GM12891 (cell line): ENCODE measurements around the gene FIZ1.

Experiments used
- DNase-seq: peaks from one replicate; pipeline ENCODE4 v3.0.0; 2011; ENCODE audit warnings: low spot score; ENCODE audit not compliant: insufficient read length
- FAIRE-seq: peaks from 2 replicates; lab custom pipeline; 2011; peaks lifted over from hg19 to GRCh38; lab: Jason Lieb, UNC
- PAX5 ChIP-seq: IDR thresholded peaks from 2 replicates; pipeline ENCODE4 v1.6.1; 2011; ENCODE audit warnings: low read length, moderate library complexity, mild to moderate bottlenecking; ENCODE audit not compliant: insufficient read depth, severe bottlenecking
- POLR2A ChIP-seq: IDR thresholded peaks from 2 replicates; pipeline ENCODE4 v1.6.1; 2011; ENCODE audit warnings: low read depth, low read length, control low read depth
- POLR2AphosphoS5 ChIP-seq: IDR thresholded peaks from 2 replicates; pipeline ENCODE4 v1.6.1; 2011; ENCODE audit warnings: low read depth, low read length, control low read depth
- POU2F2 ChIP-seq: IDR thresholded peaks from 2 replicates; pipeline ENCODE4 v1.6.1; 2011; ENCODE audit warnings: low read depth, mild to moderate bottlenecking, control low read depth, low read length, moderate library complexity
- SPI1 ChIP-seq: IDR thresholded peaks from 2 replicates; pipeline ENCODE4 v1.6.1; 2011; ENCODE audit warnings: low read depth, low read length, control low read depth
- TAF1 ChIP-seq: IDR thresholded peaks from 2 replicates; pipeline ENCODE4 v1.6.1; 2011; ENCODE audit warnings: low read depth, low read length, control low read depth

FIZ1 gene

DNA sequence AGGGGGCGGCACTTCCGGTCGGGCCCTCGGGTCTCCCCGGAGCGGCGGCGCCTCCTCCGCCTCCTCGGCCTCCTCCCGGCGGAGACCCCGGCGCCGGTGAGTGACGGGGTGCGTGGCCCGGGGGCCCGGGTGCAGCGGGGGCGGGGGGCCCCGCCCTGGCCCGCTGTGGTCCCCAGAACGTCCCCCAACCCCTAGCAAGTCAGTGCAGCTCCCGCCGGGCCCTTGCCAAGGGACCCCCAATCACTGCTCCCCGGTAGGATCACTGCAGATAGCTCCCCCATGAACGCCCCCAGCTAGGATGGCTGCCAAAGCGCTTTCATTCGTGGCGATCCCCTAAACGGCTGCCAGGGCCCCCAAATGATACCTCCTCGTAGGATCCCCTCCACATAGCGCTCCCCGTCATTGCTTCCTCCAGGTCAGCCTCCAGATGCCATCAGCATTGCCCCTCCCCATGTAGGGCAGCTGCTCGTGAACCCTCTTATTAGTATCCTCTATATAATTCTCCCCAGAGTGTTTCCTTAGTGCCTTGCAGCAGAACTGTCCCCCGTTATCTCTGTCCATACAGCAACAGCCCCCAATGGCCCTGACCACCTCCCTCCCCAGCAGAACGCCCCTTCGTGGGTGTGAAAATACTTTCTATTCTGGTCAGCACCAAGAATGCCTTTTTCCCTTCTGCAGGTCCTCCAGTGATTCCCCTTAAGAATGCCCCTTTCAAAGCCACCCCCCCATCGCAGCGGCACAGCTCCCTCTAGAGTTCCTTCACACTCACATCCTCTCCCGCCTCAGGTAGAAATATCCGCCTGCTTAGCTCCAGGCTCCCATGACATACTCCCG lies 6.5 kb upstream of the FIZ1 start, which contains the start of gene ZNF865:
Gene ZNF865, plus strand, starts transcription at position 11 of the 834 bp plus-strand sequence. CDS start 7,972 bp downstream, outside the sequence.
- no peak; the same call in 1 of the 2 replicates for TF ChIP-seq POLR2A
- TF ChIP-seq TAF1, result peak; percentile 3; the same call in 1 of the 2 replicates
- peak; percentile 88 for FAIRE-seq
- no peak for DNase-seq

DNA sequence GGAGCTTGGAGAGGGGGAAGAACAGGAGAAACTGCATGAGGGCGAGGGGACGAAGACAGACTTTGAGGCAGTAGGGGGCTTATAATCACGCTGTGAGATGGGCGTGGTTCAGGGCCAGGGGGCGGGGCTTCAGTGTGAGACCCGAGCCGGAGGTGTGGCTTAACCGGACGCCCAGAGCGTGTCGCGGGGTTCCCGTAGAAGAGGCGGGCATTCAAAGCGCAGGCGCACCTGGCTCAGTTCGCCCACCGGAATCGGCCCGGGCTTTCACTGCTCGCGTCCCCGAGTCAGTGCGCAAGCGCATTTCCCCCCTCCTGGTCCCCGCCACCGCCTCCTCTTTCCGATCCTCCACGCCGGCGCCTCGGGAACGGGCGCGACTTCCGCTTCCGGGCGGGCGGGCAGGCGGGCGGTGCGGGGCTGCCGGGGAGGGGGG lies 5.9 kb upstream of the FIZ1 start:
- FAIRE-seq, result peak; percentile 91
- no peak for TF ChIP-seq TAF1
- no peak for TF ChIP-seq POU2F2
- TF ChIP-seq POLR2AphosphoS5, result no peak
- no peak for TF ChIP-seq PAX5
- no peak for TF ChIP-seq SPI1
- no peak for TF ChIP-seq POLR2A
- DNase-seq, result peak; percentile 90

DNA sequence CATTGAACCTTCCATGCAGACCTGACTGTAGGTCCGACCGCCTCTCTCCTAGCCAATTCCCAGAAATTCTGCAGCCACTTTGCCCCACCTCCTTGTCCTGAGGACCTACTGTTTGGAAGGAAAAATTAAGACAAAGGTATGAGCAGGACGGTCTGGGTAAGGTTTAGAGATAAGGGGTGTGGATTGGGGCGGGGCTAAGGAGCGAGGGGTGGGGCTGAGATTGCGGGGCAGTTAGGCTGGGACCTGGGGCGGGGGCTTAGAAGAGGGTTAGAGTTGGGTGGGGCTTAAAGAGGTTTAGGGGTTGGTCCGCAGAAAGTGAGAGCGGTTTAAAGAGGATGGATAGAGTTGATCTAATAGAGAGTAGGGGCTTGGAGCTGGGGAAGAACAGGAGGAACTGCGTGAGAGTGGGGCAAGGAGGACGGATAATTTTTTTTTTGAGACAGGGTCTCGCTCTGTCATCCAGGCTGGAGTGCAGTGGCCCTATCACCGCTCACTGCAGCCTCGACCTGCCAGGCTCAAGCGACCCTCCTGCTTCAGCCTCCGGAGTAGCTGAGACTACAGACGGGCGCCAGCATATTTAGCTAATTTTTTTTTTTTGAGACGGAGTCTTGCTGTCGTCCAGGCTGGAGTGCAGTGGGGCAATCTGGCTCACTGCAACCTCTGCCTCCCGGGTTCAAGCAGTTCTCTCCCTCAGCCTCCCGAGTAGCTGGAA lies 4.4 kb upstream of the FIZ1 start:
- DNase-seq (no peak), FAIRE-seq (no peak)
- TF ChIP-seq POU2F2, result no peak
- TF ChIP-seq POLR2A, result no peak
- TF ChIP-seq PAX5, result no peak
- TF ChIP-seq SPI1, result no peak
- no peak for TF ChIP-seq POLR2AphosphoS5
- TF ChIP-seq TAF1, result no peak

DNA sequence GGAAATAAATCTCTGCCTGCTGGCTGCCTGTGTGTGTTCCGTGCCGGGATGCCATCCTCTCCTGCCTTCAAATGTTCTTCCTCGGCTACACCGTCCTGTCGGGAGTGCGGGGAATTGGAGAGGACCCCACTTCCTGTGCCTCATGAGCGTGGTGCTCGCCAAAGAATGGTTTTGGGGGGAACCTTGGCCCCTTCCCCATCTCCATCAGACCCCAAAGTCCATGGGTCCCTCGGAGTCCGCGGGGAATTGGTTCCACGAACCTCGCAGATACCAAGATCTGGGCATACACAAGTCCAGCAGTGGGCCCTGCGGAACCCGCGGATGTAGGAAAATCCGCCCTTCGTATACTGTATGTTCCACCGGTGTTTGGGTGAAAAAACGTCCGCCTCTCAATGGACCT lies 3.8 kb upstream of the FIZ1 start:
- TF ChIP-seq SPI1, result no peak
- TF ChIP-seq POLR2AphosphoS5, result no peak
- no peak for TF ChIP-seq POLR2A
- no peak for TF ChIP-seq TAF1
- TF ChIP-seq POU2F2, result no peak
- TF ChIP-seq PAX5, result no peak
- FAIRE-seq (no peak), DNase-seq (no peak)

DNA sequence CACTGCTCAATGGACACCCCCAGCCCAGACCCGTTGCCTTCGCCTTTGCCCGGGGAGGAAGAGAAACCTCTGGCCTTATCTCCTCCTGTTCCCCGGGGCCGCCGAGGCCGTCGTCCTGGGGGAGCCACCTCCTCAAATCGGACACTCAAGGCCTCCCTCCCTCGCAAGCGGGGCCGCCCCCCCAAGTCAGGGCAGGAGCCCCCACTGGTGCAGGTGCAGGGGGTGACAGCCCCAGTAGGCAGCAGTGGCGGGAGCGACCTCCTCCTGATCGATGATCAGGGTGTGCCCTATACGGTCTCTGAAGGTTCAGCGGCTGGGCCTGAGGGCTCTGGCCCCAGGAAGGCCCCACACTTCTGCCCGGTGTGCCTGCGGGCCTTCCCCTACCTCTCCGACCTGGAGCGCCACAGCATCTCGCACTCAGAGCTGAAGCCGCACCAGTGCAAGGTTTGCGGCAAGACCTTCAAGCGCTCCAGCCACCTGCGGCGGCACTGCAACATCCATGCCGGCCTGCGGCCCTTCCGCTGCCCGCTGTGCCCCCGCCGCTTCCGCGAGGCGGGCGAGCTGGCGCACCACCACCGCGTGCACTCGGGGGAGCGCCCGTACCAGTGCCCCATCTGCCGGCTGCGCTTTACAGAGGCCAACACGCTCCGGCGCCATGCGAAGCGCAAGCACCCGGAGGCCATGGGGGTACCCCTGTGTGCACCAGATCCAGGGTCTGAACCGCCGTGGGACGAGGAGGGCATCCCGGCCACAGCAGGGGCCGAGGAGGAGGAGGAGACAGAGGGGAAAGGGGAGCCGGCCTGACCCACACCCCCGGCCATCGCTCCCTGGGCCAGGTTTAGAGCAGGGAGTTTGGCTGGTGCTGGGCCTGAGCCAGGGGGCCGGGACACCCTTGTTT lies 3.0 kb upstream of the FIZ1 start:
- TF ChIP-seq PAX5 (no peak), POU2F2 (no peak), POLR2AphosphoS5 (no peak), SPI1 (no peak), POLR2A (no peak), TAF1 (no peak)
- FAIRE-seq (no peak), DNase-seq (no peak)

DNA sequence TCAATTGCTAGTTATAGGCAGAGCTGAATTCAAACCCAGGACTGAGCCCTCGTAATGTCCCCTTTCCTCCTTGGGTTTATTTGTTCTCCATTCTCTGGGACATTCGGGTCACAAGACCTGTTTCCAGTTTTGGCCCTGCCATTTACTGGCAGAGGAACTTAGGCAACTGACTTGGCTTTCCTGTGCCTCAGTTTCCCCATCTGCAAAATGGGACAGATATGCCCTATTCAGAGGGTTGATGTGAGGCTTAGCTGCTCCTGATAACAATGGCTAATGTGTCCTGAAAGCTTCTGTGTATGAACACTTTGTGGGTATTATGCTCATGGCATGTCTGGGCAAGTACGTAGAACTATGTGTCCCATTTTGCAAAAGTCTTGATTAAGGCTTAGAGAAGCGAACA lies 1.8 kb upstream of the FIZ1 start:
- FAIRE-seq (no peak), DNase-seq (no peak)
- no peak for TF ChIP-seq SPI1
- no peak for TF ChIP-seq POLR2A
- TF ChIP-seq POU2F2, result no peak
- TF ChIP-seq POLR2AphosphoS5, result no peak
- TF ChIP-seq PAX5, result no peak
- no peak for TF ChIP-seq TAF1

DNA sequence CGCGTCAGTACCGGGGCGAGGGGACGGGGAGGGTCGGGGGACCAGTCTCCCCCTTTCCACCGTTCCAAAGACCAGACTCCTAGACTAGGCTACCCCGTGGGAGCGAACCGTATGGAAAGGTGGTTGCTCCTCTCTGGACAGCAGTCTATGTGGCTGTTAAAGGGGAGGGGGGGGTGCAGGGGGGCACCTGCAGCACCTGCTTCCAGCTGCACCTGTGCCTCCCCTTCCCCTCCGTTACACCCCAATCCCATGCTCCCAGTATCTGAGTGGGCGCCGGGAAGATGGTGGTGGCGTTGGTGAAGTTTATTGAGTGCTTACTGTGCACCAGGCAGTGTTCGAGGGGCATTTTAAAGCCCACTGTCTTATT lies 1.3 kb upstream of the FIZ1 start:
- FAIRE-seq, result no peak
- DNase-seq, result no peak
- TF ChIP-seq PAX5, result no peak
- TF ChIP-seq TAF1, result no peak
- no peak for TF ChIP-seq POU2F2
- TF ChIP-seq POLR2A, result no peak
- no peak for TF ChIP-seq SPI1
- TF ChIP-seq POLR2AphosphoS5, result no peak

DNA sequence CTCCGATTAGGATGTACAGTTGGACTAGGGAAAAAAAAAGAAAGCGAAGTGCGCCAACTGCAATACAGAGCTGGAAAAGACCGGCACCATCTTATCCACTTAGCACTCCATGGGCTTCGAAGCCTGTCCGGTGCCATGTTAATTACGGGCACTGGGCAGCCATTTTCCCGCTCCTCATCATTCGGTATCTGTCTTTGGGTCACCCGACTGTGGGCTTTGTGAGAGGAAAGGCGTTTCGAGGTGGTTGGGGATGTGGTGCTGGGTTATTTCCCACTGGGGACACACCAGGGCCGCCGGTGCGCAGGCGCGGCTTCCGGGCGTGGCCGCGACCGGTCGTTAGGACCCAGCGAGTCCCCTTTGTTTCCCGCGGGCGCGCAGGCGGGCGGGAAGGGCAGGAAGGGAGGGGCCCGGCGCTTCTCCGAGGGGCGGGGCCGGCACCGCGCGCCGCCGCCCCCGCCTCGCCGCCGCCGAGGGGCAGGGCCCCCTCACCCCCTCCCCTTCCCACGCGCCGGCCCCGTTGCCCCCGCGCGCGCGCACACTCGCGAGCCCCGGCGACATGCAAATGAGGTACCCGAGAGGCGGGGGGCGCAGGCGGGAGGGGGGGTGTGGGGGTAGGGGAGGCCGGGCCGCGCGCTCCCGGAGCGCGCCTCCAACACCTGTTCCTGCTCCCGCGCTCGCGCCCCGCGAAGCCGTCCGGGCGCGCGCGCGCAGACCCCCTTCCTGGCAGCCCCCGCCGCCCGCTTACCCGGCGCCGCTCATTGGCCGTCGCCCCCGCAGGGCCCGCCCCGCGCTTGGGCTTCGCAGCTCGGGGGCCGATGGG lies 735 bp upstream of the FIZ1 start, which contains the start of gene ZNF524:
Gene ZNF524, plus strand, starts transcription at position 447 of the 820 bp plus-strand sequence. CDS start 1,825 bp downstream, outside the sequence.
- 0 out of 2 replicates have a peak, but pooled peaks have one; percentile 18 for TF ChIP-seq POLR2AphosphoS5
- TF ChIP-seq TAF1, result peak; percentile 79
- TF ChIP-seq SPI1, result no peak
- TF ChIP-seq POU2F2, result no peak
- no peak for TF ChIP-seq POLR2A
- TF ChIP-seq PAX5, result no peak
- DNase-seq (peak; percentile 86), FAIRE-seq (peak; percentile 89)
